ENCODE results near the gene OR2A42.
"Not testable (repeated sequence)": the region's sequence is repeated elsewhere in the genome, so short reads cannot be mapped to it uniquely, and the experiment has no call there.

The OR2A42 gene

GRCh38 chr7:144183166-144183565 is 56.2 kb downstream of the OR2A42 start, which contains the start of gene CTAGE4:
Gene CTAGE4 (plus strand): TSS chr7:144183466. CDS start chr7:144183504, 38 bp downstream.
- H3K4me3 ChIP-seq (ENCODE audit: low read depth in 1 of 2, low read length in 2 of 2); H3K9me3 ChIP-seq (ENCODE audit: control insufficient read depth in 1 of 2, low read length in 2 of 2); H3K27ac ChIP-seq (ENCODE audit: low read length); H3K36me3 ChIP-seq (ENCODE audit: control insufficient read depth in 1 of 2, insufficient read depth in 2 of 2, low read length in 2 of 2); H3K4me1 ChIP-seq (ENCODE audit: control insufficient read depth in 1 of 2, insufficient read depth in 2 of 2, low read length in 2 of 2); H3K27me3 ChIP-seq (ENCODE audit: low read depth, low read length): not testable (repeated sequence)

GRCh38 chr7:144179165-144179479 is 60.3 kb downstream of the OR2A42 start:
- H3K36me3 ChIP-seq (ENCODE audit: control insufficient read depth in 1 of 2, insufficient read depth in 2 of 2, low read length in 2 of 2); H3K4me3 ChIP-seq (ENCODE audit: low read depth in 1 of 2, low read length in 2 of 2); H3K4me1 ChIP-seq (ENCODE audit: control insufficient read depth in 1 of 2, insufficient read depth in 2 of 2, low read length in 2 of 2); H3K9me3 ChIP-seq (ENCODE audit: control insufficient read depth in 1 of 2, low read length in 2 of 2); H3K27ac ChIP-seq (ENCODE audit: low read length); H3K27me3 ChIP-seq (ENCODE audit: low read depth, low read length): not testable (repeated sequence)

- H3K27me3 ChIP-seq (ENCODE audit: low read depth, low read length): not testable (repeated sequence)
These were observed 60.8 kb downstream of the OR2A42 start for GRCh38 chr7:144178380-144179164.

More at GRCh38 chr7:144178380-144179164, 60.8 kb downstream of the OR2A42 start:
- H3K27ac ChIP-seq (ENCODE audit: low read length); H3K36me3 ChIP-seq (ENCODE audit: control insufficient read depth in 1 of 2, insufficient read depth in 2 of 2, low read length in 2 of 2); H3K4me3 ChIP-seq (ENCODE audit: low read depth in 1 of 2, low read length in 2 of 2); H3K9me3 ChIP-seq (ENCODE audit: control insufficient read depth in 1 of 2, low read length in 2 of 2); H3K4me1 ChIP-seq (ENCODE audit: control insufficient read depth in 1 of 2, insufficient read depth in 2 of 2, low read length in 2 of 2): not testable (repeated sequence)

Data from muscle layer of duodenum (tissue), 2 donors.